Fibroblast of lung (primary cell): Measurements from ENCODE around the gene KRT7. TPM values are rescaled to one million over a fixed set of nuclear protein-coding genes. Genes with fewer than 3 reads are reported as not detected.
A peak's percentile ranks its signal among the peaks of the same experiment; 100 is the strongest.

Experiments used
- DNase-seq, 2 donors: peaks; one replicate each; pipeline versions ENCODE4 v3.0.0 to v3.0.0-alpha.2; 2010; ENCODE audit warnings: low read depth in 2 of 2
- H2AFZ ChIP-seq: 2 replicates; pipeline ENCODE4 v1.5.1; 2012; ENCODE audit warnings: low read length, control low read depth, inconsistent platforms
- H3K27ac ChIP-seq: 2 replicates; pipeline ENCODE4 v1.5.1; 2011; ENCODE audit warnings: low read length, control low read depth; ENCODE audit not compliant: insufficient read depth
- H3K27me3 ChIP-seq: 2 replicates; pipeline ENCODE4 v1.5.1; 2011; ENCODE audit warnings: mild to moderate bottlenecking, low read length; ENCODE audit not compliant: control insufficient read depth, insufficient read depth
- H3K36me3 ChIP-seq: 2 replicates; pipeline ENCODE4 v1.5.1; 2011; ENCODE audit warnings: low read length; ENCODE audit not compliant: control insufficient read depth, insufficient read depth
- H3K4me1 ChIP-seq: 2 replicates; pipeline ENCODE4 v1.5.1; 2011; ENCODE audit warnings: low read length; ENCODE audit not compliant: control insufficient read depth, insufficient read depth; ENCODE audit errors: extremely low read depth
- H3K4me2 ChIP-seq: 2 replicates; pipeline ENCODE4 v1.5.1; 2011; ENCODE audit warnings: low read length, control low read depth; ENCODE audit not compliant: insufficient read depth; ENCODE audit errors: extremely low read depth
- H3K4me3 ChIP-seq, 4 experiments: fragments of 200-600 bp in 1 of 4; sonication (generic) in 1 of 4; replicated peaks in 1 of 4; 2 replicates each; pipeline ENCODE4 v1.5.1; 2011 to 2016; ENCODE audit warnings: low read length in 4 of 4, low read depth in 3 of 4, mild to moderate bottlenecking in 3 of 4, control low read depth in 2 of 4, inconsistent platforms in 1 of 4, mixed read lengths in 1 of 4; ENCODE audit not compliant: insufficient read depth in 1 of 4; ENCODE audit errors: control extremely low read depth in 1 of 4
- H3K79me2 ChIP-seq: 2 replicates; pipeline ENCODE4 v1.5.1; 2012; ENCODE audit warnings: mild to moderate bottlenecking, low read length, inconsistent platforms; ENCODE audit not compliant: control insufficient read depth, insufficient read depth
- H3K9ac ChIP-seq: 2 replicates; pipeline ENCODE4 v1.5.1; 2011; ENCODE audit warnings: mild to moderate bottlenecking, low read length, control low read depth; ENCODE audit not compliant: insufficient read depth
- H3K9me3 ChIP-seq: 2 replicates; pipeline ENCODE4 v1.5.1; 2012; ENCODE audit warnings: low read depth, low read length; ENCODE audit not compliant: control insufficient read depth, insufficient read depth
- H4K20me1 ChIP-seq: 2 replicates; pipeline ENCODE4 v1.5.1; 2011; ENCODE audit warnings: low read length; ENCODE audit not compliant: control insufficient read depth, insufficient read depth; ENCODE audit errors: extremely low read depth
- CTCF ChIP-seq, 2 donors: IDR thresholded peaks in 1 of 2; conservative IDR thresholded peaks in 1 of 2; 1 replicate in 1 of 2; 2 replicates in 1 of 2; pipeline ENCODE4 v1.5.1; 2011 to 2012; ENCODE audit warnings: low read length in 2 of 2, control low read depth in 1 of 2, inconsistent platforms in 1 of 2, low read depth in 1 of 2, mild to moderate bottlenecking in 1 of 2
- EZH2 ChIP-seq: IDR thresholded peaks from 2 replicates; pipeline ENCODE4 v1.5.1; 2012; ENCODE audit warnings: low read length, control low read depth, mild to moderate bottlenecking; ENCODE audit errors: missing control alignments
- polyA plus RNA-seq, 2 donors: library from polyadenylated mRNA; depleted of rRNA in 1 of 2; stranded (reverse) in 1 of 2; unstranded in 1 of 2; fragments of >200 nt; gene quantifications; 2 replicates each; pipeline ENCODE4 v1.2.1, GENCODE V29; 2011 to 2012; ENCODE audit warnings: missing spikeins in 1 of 2
- total RNA-seq: library from RNA; depleted of rRNA; stranded (reverse); fragments of >200 nt; gene quantifications from 2 replicates; pipeline ENCODE4 v1.2.1, GENCODE V29; 2014

The KRT7 gene
- total and polyA plus RNA-seq, 2 donors (not counting 1 experiment from before 2014, with no cell fraction given): 3.5 to 8.6 TPM

- DNase-seq: peak in 1 of 2 donors; percentile 62
- H4K20me1 ChIP-seq: no peaks in the 10 kb centered on the region
- H3K4me2 ChIP-seq: no peak overlapping the region
- no peaks in the 10 kb centered on the region for H3K9me3 ChIP-seq
- no peak overlapping the region for H3K4me3 ChIP-seq
- H3K36me3 ChIP-seq: no peaks in the 10 kb centered on the region
- peaks cover 11% of the 10 kb centered on the region for H3K27me3 ChIP-seq
- no peak overlapping the region for H3K27ac ChIP-seq
- no peak overlapping the region for H2AFZ ChIP-seq
- TF ChIP-seq EZH2 (no peak), CTCF (conservative IDR thresholded peaks at IDR 0.05 in 1 of 2, IDR thresholded peaks at IDR 0.05 in 1 of 2; ENCODE audit: low read depth in 1 of 2, low read length in 2 of 2) (no peak)
- no peak overlapping the region for H3K9ac ChIP-seq
- no peaks in the 10 kb centered on the region for H3K4me1 ChIP-seq
- no peaks in the 10 kb centered on the region for H3K79me2 ChIP-seq
Observed at GRCh38 chr12:52264435-52264825, 31.4 kb downstream of the KRT7 start.

GRCh38 chr12:52266514-52266913, 33.5 kb downstream of the KRT7 start:
- Histone ChIP-seq H3K79me2 (no peaks in the 10 kb centered on the region), H4K20me1 (no peaks in the 10 kb centered on the region), H3K9me3 (no peaks in the 10 kb centered on the region), H3K4me2 (no peak overlapping the region), H3K27me3 (peaks cover 8% of the 10 kb centered on the region), H3K4me3 (no peak overlapping the region), H3K36me3 (no peaks in the 10 kb centered on the region), H2AFZ (no peak overlapping the region), H3K9ac (no peak overlapping the region), H3K4me1 (no peaks in the 10 kb centered on the region), H3K27ac (no peak overlapping the region)
- TF ChIP-seq EZH2: no peak
- no peak for TF ChIP-seq CTCF (conservative IDR thresholded peaks at IDR 0.05 in 1 of 2, IDR thresholded peaks at IDR 0.05 in 1 of 2; ENCODE audit: low read depth in 1 of 2, low read length in 2 of 2)
- no peak for DNase-seq

GRCh38 chr12:52267266-52267665, 34.2 kb downstream of the KRT7 start:
- Histone ChIP-seq H3K79me2 (no peaks in the 10 kb centered on the region), H2AFZ (no peak overlapping the region), H3K27me3 (peaks cover 4% of the 10 kb centered on the region), H4K20me1 (no peaks in the 10 kb centered on the region), H3K4me2 (no peak overlapping the region), H3K9ac (no peak overlapping the region), H3K36me3 (no peaks in the 10 kb centered on the region), H3K4me3 (no peak overlapping the region), H3K4me1 (no peaks in the 10 kb centered on the region), H3K9me3 (no peaks in the 10 kb centered on the region), H3K27ac (no peak overlapping the region)
- TF ChIP-seq CTCF (conservative IDR thresholded peaks at IDR 0.05 in 1 of 2, IDR thresholded peaks at IDR 0.05 in 1 of 2; ENCODE audit: low read depth in 1 of 2, low read length in 2 of 2) (no peak), EZH2 (no peak)
- no peak for DNase-seq
